CD14-positive monocyte (primary cell): Measurements from ENCODE around the gene SSBP3. TPM values are rescaled to one million over a fixed set of nuclear protein-coding genes. Genes with fewer than 3 reads are reported as not detected.
A peak's percentile ranks its signal among the peaks of the same experiment; 100 is the strongest.

Experiments used
- DNase-seq, 3 donors: peaks; one replicate each; pipeline ENCODE4 v3.0.0-alpha.2; 2011 to 2022
- H2AFZ ChIP-seq: 2 replicates; pipeline ENCODE4 v1.6.0; 2012; ENCODE audit warnings: mild to moderate bottlenecking, low read depth, low read length, inconsistent platforms; ENCODE audit not compliant: insufficient read depth, poor library complexity, severe bottlenecking
- H3K27ac ChIP-seq, 2 donors: 1 replicate in 1 of 2; 2 replicates in 1 of 2; pipeline ENCODE4 v1.5.1; 2012 to 2013; ENCODE audit warnings: low read length in 2 of 2, control low read depth in 1 of 2, inconsistent platforms in 1 of 2, low read depth in 1 of 2, mild to moderate bottlenecking in 1 of 2
- H3K27me3 ChIP-seq, 2 donors: one replicate each; pipeline versions ENCODE4 v1.6.0 to v1.6.1; 2011 to 2013; ENCODE audit warnings: low read length in 2 of 2; ENCODE audit not compliant: control insufficient read depth in 2 of 2, insufficient read depth in 2 of 2
- H3K36me3 ChIP-seq, 2 donors: replicated peaks in 1 of 2; 1 replicate in 1 of 2; 2 replicates in 1 of 2; pipeline versions ENCODE4 v1.5.1 to v1.6.1; 2012 to 2013; ENCODE audit warnings: low read length in 2 of 2, control low read depth in 1 of 2, inconsistent platforms in 1 of 2, mild to moderate bottlenecking in 1 of 2; ENCODE audit not compliant: insufficient read depth in 2 of 2, control insufficient read depth in 1 of 2
- H3K4me1 ChIP-seq, 2 donors: 1 replicate in 1 of 2; 2 replicates in 1 of 2; pipeline versions ENCODE4 v1.5.1 to v1.6.1; 2012 to 2013; ENCODE audit warnings: low read length in 2 of 2, control low read depth in 1 of 2, inconsistent platforms in 1 of 2, mild to moderate bottlenecking in 1 of 2, moderate library complexity in 1 of 2; ENCODE audit not compliant: insufficient read depth in 2 of 2, control insufficient read depth in 1 of 2
- H3K4me2 ChIP-seq: replicated peaks from 2 replicates; pipeline ENCODE3; 2012; ENCODE audit warnings: low read length, moderate library complexity, mild to moderate bottlenecking; ENCODE audit not compliant: poor library complexity, severe bottlenecking; ENCODE audit errors: extremely low read depth
- H3K4me3 ChIP-seq, 3 experiments: fragments of 200-600 bp in 1 of 3; sonication (generic) in 1 of 3; replicated peaks in 1 of 3; 1 replicate in 2 of 3; 2 replicates in 1 of 3; pipeline ENCODE4 v1.5.1; 2011 to 2013; ENCODE audit warnings: low read length in 3 of 3, mild to moderate bottlenecking in 3 of 3, control low read depth in 2 of 3, low read depth in 2 of 3, inconsistent platforms in 1 of 3, moderate library complexity in 1 of 3
- H3K79me2 ChIP-seq: 2 replicates; pipeline ENCODE4 v1.6.0; 2012; ENCODE audit warnings: mild to moderate bottlenecking, control low read depth, inconsistent platforms, low read length, moderate library complexity; ENCODE audit not compliant: insufficient read depth
- H3K9ac ChIP-seq: 2 replicates; pipeline ENCODE4 v1.6.0; 2017; ENCODE audit warnings: low read length, mild to moderate bottlenecking; ENCODE audit not compliant: insufficient read depth, poor library complexity, severe bottlenecking
- H3K9me3 ChIP-seq, 2 donors: replicated peaks in 1 of 2; 1 replicate in 1 of 2; 2 replicates in 1 of 2; pipeline versions ENCODE4 v1.5.1 to v1.6.1; 2012 to 2013; ENCODE audit warnings: low read length in 2 of 2, control low read depth in 1 of 2; ENCODE audit not compliant: control insufficient read depth in 1 of 2, insufficient read depth in 1 of 2
- H4K20me1 ChIP-seq: 2 replicates; pipeline ENCODE4 v1.6.0; 2012; ENCODE audit warnings: mild to moderate bottlenecking, low read length, control low read depth, moderate library complexity; ENCODE audit not compliant: insufficient read depth
- H3K27ac Mint-ChIP-seq, 7 donors: one replicate each; pipeline ENCODE4 v1.8.0; 2020; ENCODE audit warnings: mild to moderate bottlenecking in 7 of 7, mixed read lengths in 7 of 7, moderate library complexity in 6 of 7, inconsistent platforms in 2 of 7
- H3K27me3 Mint-ChIP-seq, 3 donors: one replicate each; pipeline ENCODE4 v1.8.0; 2021 to 2022; ENCODE audit warnings: low read depth in 3 of 3, mild to moderate bottlenecking in 3 of 3, mixed read lengths in 3 of 3, moderate library complexity in 3 of 3, inconsistent platforms in 1 of 3
- H3K36me3 Mint-ChIP-seq, 2 donors: one replicate each; pipeline ENCODE4 v1.8.0; 2020; ENCODE audit warnings: mixed read lengths in 2 of 2, inconsistent platforms in 1 of 2, mild to moderate bottlenecking in 1 of 2
- H3K4me1 Mint-ChIP-seq: one replicate; pipeline ENCODE4 v1.8.0; 2020; ENCODE audit warnings: mild to moderate bottlenecking, mixed read lengths
- H3K4me3 Mint-ChIP-seq, 2 donors: one replicate each; pipeline ENCODE4 v1.8.0; 2020; ENCODE audit warnings: mild to moderate bottlenecking in 2 of 2, mixed read lengths in 2 of 2, moderate library complexity in 1 of 2
- H3K9me3 Mint-ChIP-seq, 7 donors: one replicate each; pipeline ENCODE4 v1.8.0; 2020 to 2022; ENCODE audit warnings: mixed read lengths in 7 of 7, mild to moderate bottlenecking in 6 of 7, moderate library complexity in 6 of 7, inconsistent platforms in 2 of 7
- WGBS: methylation state at CpG from one replicate; pipeline ENCODE4 v1.1.5; 2013; ENCODE audit warnings: missing lambda C conversion rate; ENCODE audit not compliant: insufficient coverage; 5-methylcytosine and 5-hydroxymethylcytosine counted together
- intact Hi-C, 2 donors: fragments of 100-400 bp; cut with micrococcal nuclease; formaldehyde crosslinking; loops; one replicate each; pipeline versions ENCODE4 v1.15.0 to v1.15.1; 2023
- polyA plus RNA-seq, 3 donors: library from polyadenylated mRNA; depleted of rRNA in 1 of 3; unstranded in 2 of 3; stranded (reverse) in 1 of 3; fragments of 300-500 nt in 2 of 3; fragments of >200 nt in 1 of 3; fragmentation: Illumina TruSeq in 2 of 3; gene quantifications; 1 replicate in 2 of 3; 2 replicates in 1 of 3; pipeline ENCODE4 v1.2.3, GENCODE V29; 2012 to 2021
- TF ChIP-seq, protein P1 (sequence below): fragments of 200-600 bp; IDR thresholded peaks from one replicate; pipeline ENCODE4 v1.8.0; 2022; ENCODE audit warnings: antibody characterized with exemption, mild to moderate bottlenecking

Gene SSBP3
- polyA plus RNA-seq, 3 donors = 4.1 to 30.7 (median 4.3) TPM

DNA sequence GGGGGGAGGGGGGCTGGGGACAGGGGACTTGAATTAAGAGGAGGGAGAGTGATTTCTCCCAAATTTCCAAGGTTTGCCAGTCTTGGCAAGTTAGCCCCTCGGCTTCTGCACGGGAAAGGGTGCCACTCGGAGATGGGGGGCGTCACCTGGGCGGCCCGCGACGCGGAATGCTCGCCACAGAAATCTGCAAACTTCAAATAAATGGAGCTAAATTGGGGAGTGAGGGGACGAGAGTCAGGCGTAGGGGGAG lies 885 bp upstream of the SSBP3 start:
- Histone ChIP-seq H3K4me3 (peak overlapping the region; percentile 61 to 97 (median 96)), H3K36me3 (peaks cover 0 to 10% of the 10 kb centered on the region in 2 donors), H3K27ac (peak overlapping the region; percentile 57 to 92), H3K9me3 (no peaks in the 10 kb centered on the region), H4K20me1 (peaks cover 33% of the 10 kb centered on the region), H3K9ac (peak overlapping the region; percentile 87), H3K4me1 (peaks cover 32 to 54% of the 10 kb centered on the region in 2 donors), H3K27me3 (peaks cover 0 to 8% of the 10 kb centered on the region in 2 donors), H3K79me2 (peaks cover 3% of the 10 kb centered on the region), H3K4me2 (peak overlapping the region; percentile 90), H2AFZ (peak overlapping the region; percentile 87)
- Mint-ChIP-seq H3K36me3 (peaks cover 16 to 23% of the 10 kb centered on the region in 2 donors), H3K27me3 (peaks cover 8 to 13% (median 11%) of the 10 kb centered on the region in 3 donors), H3K4me1 (peaks cover 51% of the 10 kb centered on the region), H3K9me3 (peaks cover 0 to 2% (median 0%) of the 10 kb centered on the region in 7 donors), H3K4me3 (peak overlapping the region; percentile 85 to 92), H3K27ac (peak overlapping the region; percentile 87 to 93 (median 90))
- DNase-seq = no peak
- TF ChIP-seq, protein P1, sequence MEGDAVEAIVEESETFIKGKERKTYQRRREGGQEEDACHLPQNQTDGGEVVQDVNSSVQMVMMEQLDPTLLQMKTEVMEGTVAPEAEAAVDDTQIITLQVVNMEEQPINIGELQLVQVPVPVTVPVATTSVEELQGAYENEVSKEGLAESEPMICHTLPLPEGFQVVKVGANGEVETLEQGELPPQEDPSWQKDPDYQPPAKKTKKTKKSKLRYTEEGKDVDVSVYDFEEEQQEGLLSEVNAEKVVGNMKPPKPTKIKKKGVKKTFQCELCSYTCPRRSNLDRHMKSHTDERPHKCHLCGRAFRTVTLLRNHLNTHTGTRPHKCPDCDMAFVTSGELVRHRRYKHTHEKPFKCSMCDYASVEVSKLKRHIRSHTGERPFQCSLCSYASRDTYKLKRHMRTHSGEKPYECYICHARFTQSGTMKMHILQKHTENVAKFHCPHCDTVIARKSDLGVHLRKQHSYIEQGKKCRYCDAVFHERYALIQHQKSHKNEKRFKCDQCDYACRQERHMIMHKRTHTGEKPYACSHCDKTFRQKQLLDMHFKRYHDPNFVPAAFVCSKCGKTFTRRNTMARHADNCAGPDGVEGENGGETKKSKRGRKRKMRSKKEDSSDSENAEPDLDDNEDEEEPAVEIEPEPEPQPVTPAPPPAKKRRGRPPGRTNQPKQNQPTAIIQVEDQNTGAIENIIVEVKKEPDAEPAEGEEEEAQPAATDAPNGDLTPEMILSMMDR = no peak
- 2% methylated on average over 8 of the region's 12 CpGs for WGBS
- intact Hi-C loops = loop anchor here (1.0 to 10.0 kb wide), 6 partner anchors 81 to 460 kb away; partner anchors contain the start of genes PARS2 (in 2 of the 2), IFT25 (in 1 of the 2), LRRC42 (in 1 of the 2) and TCEANC2 (in 1 of the 2)

- no peak for DNase-seq
- WGBS = under 1% methylated on average over 51 of the region's 57 CpGs
- H3K27me3 ChIP-seq = peaks cover 0 to 8% of the 10 kb centered on the region in 2 donors
- H3K27ac ChIP-seq = no peak overlapping the region
- TF ChIP-seq, protein P1 = no peak
- no peak overlapping the region for H3K9ac ChIP-seq
- H3K4me2 ChIP-seq = peak overlapping the region; percentile 92
- intact Hi-C loops = loop anchor here (2.0 to 10.0 kb wide), 6 partner anchors 83 to 459 kb away; partner anchors contain the start of genes PARS2 (in 2 of the 2), IFT25 (in 1 of the 2), LRRC42 (in 1 of the 2) and TCEANC2 (in 1 of the 2)
- no peaks in the 10 kb centered on the region for H3K9me3 ChIP-seq
- peaks cover 44% of the 10 kb centered on the region for H4K20me1 ChIP-seq
- H3K36me3 Mint-ChIP-seq = peaks cover 28 to 35% of the 10 kb centered on the region in 2 donors
- no peak overlapping the region for H3K27ac Mint-ChIP-seq
- peak overlapping the region in 1 of 2 donors; percentile 62 for H3K4me3 Mint-ChIP-seq
- H3K4me1 Mint-ChIP-seq = peaks cover 54% of the 10 kb centered on the region
- peaks cover 8 to 13% (median 11%) of the 10 kb centered on the region in 3 donors for H3K27me3 Mint-ChIP-seq
- H3K79me2 ChIP-seq = peaks cover 3% of the 10 kb centered on the region
- H2AFZ ChIP-seq = no peak overlapping the region
- H3K9me3 Mint-ChIP-seq = peaks cover 0 to 2% (median 0%) of the 10 kb centered on the region in 7 donors
- peaks cover 8 to 22% of the 10 kb centered on the region in 2 donors for H3K36me3 ChIP-seq
- H3K4me1 ChIP-seq = peaks cover 32 to 55% of the 10 kb centered on the region in 2 donors
- peak overlapping the region in 2 of 3 experiments; percentile 42 to 58 for H3K4me3 ChIP-seq
These were observed 298 bp downstream of the SSBP3 start for GRCh38 chr1:54405898-54406293.
